ENCODE data around the gene ZIC5.

ZIC5 gene

GRCh38 chr13:99971576-99972189 is at the start of gene ZIC5:
Gene ZIC5 (minus strand): TSS chr13:99971767. CDS start chr13:99971603, 164 bp downstream.
- no peak for DNase-seq

GRCh38 chr13:100019780-100020356 is 48.3 kb upstream of the ZIC5 start:
- no peak for DNase-seq

GRCh38 chr13:100014621-100015020 is 43.1 kb upstream of the ZIC5 start:
- DNase-seq, result no peak

GRCh38 chr13:99998261-99998660 is 26.7 kb upstream of the ZIC5 start:
- DNase-seq, result no peak

GRCh38 chr13:99997702-99998214 is 26.2 kb upstream of the ZIC5 start:
- DNase-seq, result no peak

- DNase-seq, result no peak
Measured at GRCh38 chr13:99996381-99996973, 24.9 kb upstream of the ZIC5 start.

- no peak for DNase-seq
Measured at GRCh38 chr13:99995589-99996380, 24.2 kb upstream of the ZIC5 start.

GRCh38 chr13:99995104-99995588 is 23.6 kb upstream of the ZIC5 start:
- DNase-seq, result no peak

GRCh38 chr13:99994638-99995020 is 23.1 kb upstream of the ZIC5 start:
- DNase-seq, result no peak

- DNase-seq, result no peak
Measured at GRCh38 chr13:99993660-99994637, 22.4 kb upstream of the ZIC5 start.

- DNase-seq, result no peak
Measured at GRCh38 chr13:99992949-99993351, 21.4 kb upstream of the ZIC5 start.

GRCh38 chr13:99991828-99992775 is 20.5 kb upstream of the ZIC5 start:
- no peak for DNase-seq

GRCh38 chr13:99991013-99991827 is 19.7 kb upstream of the ZIC5 start:
- DNase-seq, result no peak

GRCh38 chr13:99990126-99990977 is 18.8 kb upstream of the ZIC5 start:
- DNase-seq, result no peak

GRCh38 chr13:99989276-99990125 is 17.9 kb upstream of the ZIC5 start:
- no peak for DNase-seq

GRCh38 chr13:99988529-99989275 is 17.1 kb upstream of the ZIC5 start:
- DNase-seq, result no peak

Measured in CD4-positive, alpha-beta T cell treated with Interleukin-10 for 1 hour (primary cell).